DOHH2 (cell line): ENCODE data around the gene MAGI1.

Source experiments
- EZH2phosphoT487 ChIP-seq: fragments of 200-600 bp; sonication (generic); IDR thresholded peaks from 2 replicates; pipeline ENCODE4 v1.6.1; 2017; ENCODE audit warnings: borderline replicate concordance, mild to moderate bottlenecking, antibody characterized with exemption, low read length, moderate library complexity, mixed read lengths
- TF ChIP-seq, protein P1 (sequence below): fragments of 200-600 bp; sonication (generic); IDR thresholded peaks from one replicate; pipeline ENCODE4 v1.5.1; 2014; ENCODE audit warnings: antibody characterized with exemption, mild to moderate bottlenecking, low read depth, low read length; ENCODE audit not compliant: poor library complexity, severe bottlenecking

GRCh38 chr3:65584002-65584401 lies 454.7 kb downstream of the MAGI1 start:
- TF ChIP-seq, protein P1, sequence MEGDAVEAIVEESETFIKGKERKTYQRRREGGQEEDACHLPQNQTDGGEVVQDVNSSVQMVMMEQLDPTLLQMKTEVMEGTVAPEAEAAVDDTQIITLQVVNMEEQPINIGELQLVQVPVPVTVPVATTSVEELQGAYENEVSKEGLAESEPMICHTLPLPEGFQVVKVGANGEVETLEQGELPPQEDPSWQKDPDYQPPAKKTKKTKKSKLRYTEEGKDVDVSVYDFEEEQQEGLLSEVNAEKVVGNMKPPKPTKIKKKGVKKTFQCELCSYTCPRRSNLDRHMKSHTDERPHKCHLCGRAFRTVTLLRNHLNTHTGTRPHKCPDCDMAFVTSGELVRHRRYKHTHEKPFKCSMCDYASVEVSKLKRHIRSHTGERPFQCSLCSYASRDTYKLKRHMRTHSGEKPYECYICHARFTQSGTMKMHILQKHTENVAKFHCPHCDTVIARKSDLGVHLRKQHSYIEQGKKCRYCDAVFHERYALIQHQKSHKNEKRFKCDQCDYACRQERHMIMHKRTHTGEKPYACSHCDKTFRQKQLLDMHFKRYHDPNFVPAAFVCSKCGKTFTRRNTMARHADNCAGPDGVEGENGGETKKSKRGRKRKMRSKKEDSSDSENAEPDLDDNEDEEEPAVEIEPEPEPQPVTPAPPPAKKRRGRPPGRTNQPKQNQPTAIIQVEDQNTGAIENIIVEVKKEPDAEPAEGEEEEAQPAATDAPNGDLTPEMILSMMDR = no peak
- TF ChIP-seq EZH2phosphoT487 = no peak
